HG02884 (cell line): ENCODE data around the gene TCF19.
"Not testable (repeated sequence)": the region's sequence is repeated elsewhere in the genome, so short reads cannot be mapped to it uniquely, and the experiment has no call there.

Experiments
- ATAC-seq: cut with Tn5 transposase; IDR thresholded peaks from one replicate; pipeline ENCODE4 v1.9.1; 2021; ENCODE audit warnings: mild to moderate bottlenecking, moderate library complexity; ENCODE audit not compliant: unreplicated experiment

Gene TCF19

DNA sequence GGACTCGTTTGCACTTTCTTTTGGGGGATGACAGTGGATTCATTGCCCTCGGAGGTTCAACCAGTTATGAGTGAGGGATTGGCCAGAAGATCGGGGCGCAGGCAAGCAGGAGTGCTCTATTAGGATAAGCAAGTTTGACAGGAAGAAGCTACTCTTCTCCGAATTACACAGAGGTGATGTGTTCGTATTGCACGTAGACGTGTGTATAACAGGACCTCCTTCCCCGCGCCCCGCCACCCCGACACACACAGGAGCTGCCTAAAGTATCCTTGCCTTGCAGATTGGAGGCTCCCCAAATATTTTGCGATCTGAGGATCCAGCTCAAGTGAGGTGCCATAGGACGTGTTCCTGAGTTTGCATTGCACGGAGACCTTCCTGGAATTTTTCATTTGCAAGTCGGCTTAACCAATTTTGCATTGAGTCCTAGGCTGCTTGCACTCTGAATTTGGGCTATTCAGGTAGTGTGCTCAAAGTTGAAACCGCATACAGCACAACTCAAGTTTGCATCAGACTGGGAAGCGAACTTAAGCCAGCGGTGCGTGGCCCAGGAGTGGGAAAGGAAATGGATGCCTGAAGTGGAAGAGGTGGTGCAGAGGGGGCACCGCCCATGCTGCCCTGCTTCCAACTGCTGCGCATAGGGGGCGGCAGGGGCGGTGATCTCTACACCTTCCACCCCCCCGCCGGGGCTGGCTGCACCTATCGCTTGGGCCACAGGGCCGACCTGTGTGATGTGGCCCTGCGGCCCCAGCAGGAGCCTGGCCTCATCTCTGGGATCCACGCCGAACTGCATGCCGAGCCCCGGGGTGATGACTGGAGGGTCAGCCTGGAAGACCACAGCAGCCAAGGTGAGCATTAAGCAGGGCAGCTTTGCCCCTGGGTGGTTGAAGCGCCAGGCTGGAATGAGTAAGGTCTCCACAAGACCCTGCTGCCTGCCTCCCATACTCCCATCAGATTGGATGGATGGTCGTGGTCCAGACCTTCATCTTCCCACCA, 770 bp downstream of the TCF19 start:
- ATAC-seq, result no peak

DNA sequence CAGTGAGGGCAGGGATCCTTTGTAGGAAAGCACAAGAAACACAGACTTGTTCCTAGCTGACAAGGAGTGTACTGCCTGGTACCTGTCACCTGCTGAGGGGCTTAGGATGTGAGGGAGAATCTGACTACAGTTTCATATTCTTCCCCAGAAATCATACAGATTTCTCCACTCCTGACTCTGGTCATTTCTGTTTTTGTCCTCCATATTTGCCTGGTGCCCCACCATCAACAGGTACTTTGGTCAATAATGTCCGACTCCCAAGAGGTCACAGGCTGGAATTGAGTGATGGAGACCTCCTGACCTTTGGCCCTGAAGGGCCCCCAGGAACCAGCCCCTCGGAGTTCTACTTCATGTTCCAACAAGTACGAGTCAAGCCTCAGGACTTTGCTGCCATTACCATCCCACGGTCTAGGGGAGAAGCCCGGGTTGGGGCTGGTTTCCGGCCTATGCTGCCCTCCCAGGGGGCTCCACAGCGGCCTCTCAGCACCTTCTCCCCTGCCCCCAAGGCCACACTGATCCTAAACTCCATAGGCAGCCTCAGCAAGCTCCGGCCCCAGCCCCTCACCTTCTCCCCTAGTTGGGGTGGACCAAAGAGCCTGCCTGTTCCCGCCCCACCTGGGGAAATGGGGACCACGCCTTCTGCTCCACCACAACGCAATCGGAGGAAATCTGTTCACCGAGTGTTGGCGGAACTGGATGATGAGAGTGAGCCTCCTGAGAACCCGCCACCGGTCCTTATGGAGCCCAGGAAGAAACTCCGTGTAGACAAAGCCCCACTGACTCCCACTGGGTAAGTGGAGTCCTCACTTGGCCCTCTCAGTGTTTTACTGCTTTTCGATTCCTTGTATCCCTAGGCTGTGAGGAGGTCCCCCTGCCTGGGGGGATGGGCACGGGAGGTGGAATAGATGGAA, 3.1 kb downstream of the TCF19 start:
- no peak for ATAC-seq

- no peak for ATAC-seq
Measured at GRCh38 chr6:31162463-31163165, 4.2 kb downstream of the TCF19 start.

- no peak for ATAC-seq
Measured at GRCh38 chr6:31163922-31164321, 5.5 kb downstream of the TCF19 start.

DNA sequence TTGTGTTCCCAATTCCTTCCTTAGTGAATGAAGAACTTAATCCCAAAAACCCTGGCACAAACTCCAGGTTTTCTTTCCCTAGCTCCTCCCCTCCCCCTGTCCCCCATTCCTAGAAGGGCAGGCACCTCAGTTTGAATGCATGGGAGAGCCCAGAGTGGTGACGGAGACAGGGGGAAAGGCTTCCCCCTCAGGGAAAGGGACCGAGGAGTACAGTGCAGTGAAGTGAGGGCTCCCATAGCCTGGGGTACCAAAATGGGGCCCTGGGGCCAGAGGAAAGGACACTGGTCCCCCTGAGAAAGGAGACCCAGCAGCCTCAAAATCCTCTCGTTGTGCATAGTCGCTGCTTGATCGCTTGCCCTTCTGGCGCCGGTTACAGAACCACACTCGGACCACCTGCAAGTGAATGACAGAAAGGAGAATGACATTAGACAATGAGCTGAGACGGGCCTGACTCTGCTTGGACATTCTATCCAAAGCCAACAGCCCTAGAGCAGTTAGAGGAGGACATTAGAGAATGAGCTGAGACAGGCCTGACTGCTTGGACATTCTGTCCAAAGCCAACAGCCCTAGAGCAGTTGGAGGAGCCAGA, 6.2 kb downstream of the TCF19 start:
- not testable (repeated sequence) for ATAC-seq

GRCh38 chr6:31165064-31165832, 6.9 kb downstream of the TCF19 start:
- ATAC-seq, result peak; percentile 76

GRCh38 chr6:31165986-31166385, 7.6 kb downstream of the TCF19 start:
- no peak for ATAC-seq

GRCh38 chr6:31168606-31169005, 10.2 kb downstream of the TCF19 start:
- no peak for ATAC-seq

DNA sequence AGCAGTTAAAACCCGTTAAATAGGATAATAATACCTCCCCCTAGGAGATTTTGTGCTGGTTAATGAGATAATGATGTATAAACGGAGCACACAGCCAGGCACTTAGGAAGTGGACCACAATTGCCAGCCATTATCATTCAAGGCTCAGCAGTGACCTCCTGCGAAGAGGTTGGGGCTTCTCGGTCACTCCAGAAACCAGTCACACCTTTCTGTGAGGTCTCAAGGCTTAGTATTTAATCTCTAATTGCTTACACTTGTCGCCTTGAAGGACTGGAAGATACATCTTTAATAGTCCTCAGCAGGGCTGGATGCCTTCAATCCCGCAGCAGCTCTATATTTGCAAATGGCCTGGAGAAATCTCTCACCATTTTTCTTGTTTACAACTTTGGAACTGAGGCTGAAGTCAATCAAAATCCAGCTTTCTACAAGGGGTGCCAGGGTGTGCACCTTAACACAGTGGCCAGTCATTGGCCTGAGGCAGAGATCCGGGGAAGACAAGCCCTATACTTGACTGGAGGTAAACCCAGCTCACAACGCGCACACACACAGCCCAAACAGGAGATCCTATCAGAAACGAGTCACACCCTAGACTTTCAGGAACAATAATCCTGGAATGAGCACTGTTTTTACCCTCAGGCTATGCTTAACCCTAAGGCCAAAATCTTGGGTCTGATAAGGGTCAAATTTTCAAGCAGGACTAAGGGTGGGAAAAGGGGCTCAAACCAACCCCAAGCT, 10.9 kb downstream of the TCF19 start:
- no peak for ATAC-seq

- not testable (repeated sequence) for ATAC-seq
Measured at GRCh38 chr6:31169858-31170599, 11.6 kb downstream of the TCF19 start.

DNA sequence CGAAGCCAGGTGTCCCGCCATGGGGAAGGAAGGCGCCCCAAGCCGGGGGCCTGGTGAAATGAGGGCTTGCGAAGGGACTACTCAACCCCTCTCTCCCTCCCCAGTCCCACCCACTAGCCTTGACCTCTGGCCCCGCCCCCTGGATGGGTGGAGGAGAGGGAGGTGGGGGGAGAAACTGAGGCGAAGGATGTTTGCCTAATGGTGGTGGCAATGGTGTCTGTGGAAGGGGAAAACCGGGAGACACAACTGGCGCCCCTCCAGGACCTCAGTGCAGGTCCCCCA, 12.2 kb downstream of the TCF19 start, which contains the start of gene POU5F1:
POU5F1 (minus strand) TSS at position 83 of the 282 bp plus-strand sequence; CDS start at position 21, 62 bp downstream.
- no peak for ATAC-seq

DNA sequence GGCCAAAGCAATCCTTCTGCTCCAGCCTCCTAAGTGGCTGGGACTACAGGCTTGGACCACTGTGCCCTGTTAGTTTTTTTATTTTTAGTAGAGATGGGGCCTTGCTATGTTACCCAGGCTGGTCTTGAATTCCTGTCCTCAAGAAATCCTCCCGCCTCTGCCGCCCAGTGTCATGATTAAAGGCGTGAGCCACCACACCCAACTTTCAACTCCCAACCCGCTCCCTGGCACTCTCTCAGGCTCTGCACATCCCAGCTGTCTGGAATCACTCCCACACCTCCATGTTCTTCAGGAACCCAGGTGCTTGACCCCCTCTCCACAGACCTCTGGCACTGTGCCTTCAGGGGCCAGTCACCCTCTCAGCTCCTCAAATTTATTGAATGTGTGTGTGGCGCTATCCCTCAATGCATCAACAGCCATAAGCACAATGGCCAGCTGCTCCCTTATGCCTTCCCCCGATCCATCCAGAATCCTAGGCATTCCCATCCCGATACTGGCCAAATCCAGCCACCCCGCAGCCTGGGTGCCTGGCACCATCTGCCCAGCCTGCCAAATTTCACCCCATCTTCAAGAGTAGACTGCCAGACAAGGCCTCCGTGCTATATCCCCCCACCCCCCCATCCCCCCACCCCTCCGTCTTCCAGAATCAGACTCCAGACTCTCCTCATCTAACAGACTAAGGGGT, 12.7 kb downstream of the TCF19 start:
- no peak for ATAC-seq

GRCh38 chr6:31171931-31172905, 13.8 kb downstream of the TCF19 start:
- no peak for ATAC-seq

DNA sequence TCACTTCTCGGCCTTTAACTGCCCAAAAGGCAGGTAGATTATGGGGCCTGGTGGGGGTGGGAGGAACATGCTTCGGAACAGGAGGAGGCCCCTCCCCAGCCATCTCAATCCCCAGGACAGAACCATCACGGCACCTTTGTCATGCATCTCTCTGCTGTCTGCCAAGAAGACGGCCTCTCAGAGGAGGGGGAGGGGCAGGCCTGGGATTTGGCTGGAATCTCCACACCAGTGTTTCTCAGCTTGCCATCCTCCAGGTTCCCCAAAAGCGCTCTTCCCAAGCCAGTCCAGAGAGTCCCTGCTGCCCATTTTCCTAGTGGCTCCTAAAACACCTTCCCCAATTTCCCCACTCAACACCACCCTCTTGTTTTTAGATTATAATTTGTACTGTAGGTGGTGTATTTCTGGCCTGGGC, 14.6 kb downstream of the TCF19 start:
- no peak for ATAC-seq

DNA sequence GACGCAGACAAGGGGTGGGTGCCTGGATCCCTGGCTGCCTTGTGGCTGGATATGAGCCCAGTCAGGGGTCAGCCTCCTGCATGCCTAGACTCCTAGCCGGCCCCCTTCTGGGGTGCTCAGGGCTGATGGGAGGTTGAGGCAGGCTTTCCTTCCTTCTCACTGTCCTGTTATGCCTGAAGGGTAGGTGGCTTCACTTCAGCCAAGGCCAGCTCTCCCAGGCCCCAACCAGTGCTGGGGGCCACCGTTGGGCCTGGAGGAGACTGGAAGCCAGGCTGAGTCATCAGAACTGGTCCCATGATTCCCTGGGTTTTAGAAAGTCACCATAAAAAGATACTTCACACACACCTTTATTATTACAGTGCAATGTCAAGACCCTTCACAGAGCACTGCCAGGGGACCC, 15.0 kb downstream of the TCF19 start:
- ATAC-seq, result no peak

- no peak for ATAC-seq
Measured at GRCh38 chr6:31174378-31174777, 16.0 kb downstream of the TCF19 start.

DNA sequence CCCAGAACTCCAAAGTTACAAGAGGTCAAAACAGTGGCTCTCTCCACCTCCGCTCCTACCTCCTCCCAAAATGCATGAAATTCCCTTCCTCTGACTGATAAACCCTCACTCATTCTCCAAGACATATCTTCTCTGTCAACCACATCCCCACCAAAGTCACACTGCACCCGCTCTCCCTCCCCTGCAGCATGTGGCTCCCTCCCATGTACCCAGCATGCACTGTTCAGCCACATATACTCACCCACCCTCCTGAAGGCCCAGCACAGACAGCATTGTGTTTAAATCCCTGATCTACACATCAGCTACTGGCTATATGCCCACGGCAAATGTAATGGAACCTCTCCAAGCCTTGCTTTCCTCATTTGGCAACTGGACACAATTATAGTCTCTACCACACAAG, 17.6 kb downstream of the TCF19 start:
- no peak for ATAC-seq
